ENCODE measurements around the gene WSB1.

- TF ChIP-seq CTCF (IDR thresholded peaks at IDR 0.05; ENCODE audit: insufficient read depth, low read length, poor library complexity, severe bottlenecking) (no peak), EZH2phosphoT487 (conservative IDR thresholded peaks at IDR 0.05; ENCODE audit: low read length) (no peak)
These were observed 46.0 kb upstream of the WSB1 start for GRCh38 chr17:27247958-27248342.
